GM10847 (cell line): Measurements from ENCODE around the gene CNPY1.

Source experiments
- POLR2A ChIP-seq: IDR thresholded peaks from 2 replicates; pipeline ENCODE4 v1.6.1; 2011; ENCODE audit not compliant: insufficient read length; ENCODE audit errors: extremely low read depth

CNPY1 gene

GRCh38 chr7:155514296-155514695, 32.1 kb downstream of the CNPY1 start:
- no peak for TF ChIP-seq POLR2A

GRCh38 chr7:155513543-155514285, 32.6 kb downstream of the CNPY1 start:
- no peak for TF ChIP-seq POLR2A

GRCh38 chr7:155512246-155512887, 34.0 kb downstream of the CNPY1 start:
- TF ChIP-seq POLR2A: no peak

- no peak for TF ChIP-seq POLR2A
Observed at GRCh38 chr7:155511702-155511996, 34.7 kb downstream of the CNPY1 start.

- TF ChIP-seq POLR2A: no peak
Observed at GRCh38 chr7:155510975-155511701, 35.2 kb downstream of the CNPY1 start.

- TF ChIP-seq POLR2A: no peak
Observed at GRCh38 chr7:155509725-155510551, 36.4 kb downstream of the CNPY1 start.

- no peak for TF ChIP-seq POLR2A
Observed at GRCh38 chr7:155509359-155509724, 37.0 kb downstream of the CNPY1 start.

- no peak for TF ChIP-seq POLR2A
Observed at GRCh38 chr7:155508376-155509358, 37.7 kb downstream of the CNPY1 start.

- TF ChIP-seq POLR2A: no peak
Observed at GRCh38 chr7:155507576-155507975, 38.8 kb downstream of the CNPY1 start.

GRCh38 chr7:155506854-155507337, 39.5 kb downstream of the CNPY1 start:
- TF ChIP-seq POLR2A: no peak

GRCh38 chr7:155505422-155505793, 41.0 kb downstream of the CNPY1 start:
- TF ChIP-seq POLR2A: no peak

GRCh38 chr7:155497149-155497901, 49.0 kb downstream of the CNPY1 start:
- no peak for TF ChIP-seq POLR2A

GRCh38 chr7:155496267-155497005, 49.9 kb downstream of the CNPY1 start:
- no peak for TF ChIP-seq POLR2A
